Body of pancreas (tissue), 4 donors: Measurements from ENCODE around the gene ITPK1.

Experiments
- CTCF ChIP-seq, 7 experiments: fragments of 450-650 bp in 4 of 7; fragments of 200-600 bp in 3 of 7; sonication (generic) in 3 of 7; IDR thresholded peaks; one replicate each; pipeline ENCODE4 v1.5.1; 2016 to 2019; ENCODE audit warnings: antibody characterized with exemption in 7 of 7
- POLR2A ChIP-seq, 3 donors: fragments of 450-650 bp; IDR thresholded peaks; one replicate each; pipeline ENCODE4 v1.6.1; 2016; ENCODE audit warnings: antibody characterized with exemption in 3 of 3, mild to moderate bottlenecking in 2 of 3

- TF ChIP-seq POLR2A (IDR thresholded peaks at IDR 0.05) (no peak), CTCF (IDR thresholded peaks at IDR 0.05) (no peak)
These were observed 166.1 kb downstream of the ITPK1 start for GRCh38 chr14:92949496-92950192.
